HuH-7 (cell line): ENCODE data around the gene TEAD2.
"Not testable (repeated sequence)": the region's sequence is repeated elsewhere in the genome, so short reads cannot be mapped to it uniquely, and the experiment has no call there.

Source experiments
- DNase-seq: peaks from one replicate; pipeline ENCODE4 v3.0.0; 2011; ENCODE audit warnings: low spot score

Gene TEAD2

DNA sequence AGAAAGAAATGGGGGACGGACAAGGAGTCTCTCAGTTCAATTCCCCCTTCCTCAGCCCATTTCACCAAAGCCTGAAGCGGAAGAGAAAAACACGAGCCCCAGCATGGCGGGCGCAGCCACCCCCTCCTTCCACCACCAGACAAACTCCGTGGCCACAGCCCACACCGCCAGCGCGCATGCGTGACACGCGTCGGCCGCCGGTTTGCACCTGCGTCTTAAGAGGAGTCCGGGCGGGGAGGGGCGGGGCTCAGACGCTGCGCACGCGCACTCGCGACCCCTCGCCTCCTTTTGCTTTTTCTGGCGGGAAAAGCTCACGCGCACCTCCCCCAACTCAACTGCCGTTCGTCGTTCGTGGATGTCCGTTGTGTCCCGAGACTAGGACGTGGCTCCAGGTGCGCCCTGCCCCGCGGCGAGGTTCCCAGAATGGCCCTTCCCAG lies 25.7 kb upstream of the TEAD2 start, which contains the start of gene KASH5:
Gene KASH5 (plus strand): TSS at position 314 of the 437 bp plus-strand sequence. CDS start 2,635 bp downstream, outside the sequence.
- peak; percentile 42 for DNase-seq

DNA sequence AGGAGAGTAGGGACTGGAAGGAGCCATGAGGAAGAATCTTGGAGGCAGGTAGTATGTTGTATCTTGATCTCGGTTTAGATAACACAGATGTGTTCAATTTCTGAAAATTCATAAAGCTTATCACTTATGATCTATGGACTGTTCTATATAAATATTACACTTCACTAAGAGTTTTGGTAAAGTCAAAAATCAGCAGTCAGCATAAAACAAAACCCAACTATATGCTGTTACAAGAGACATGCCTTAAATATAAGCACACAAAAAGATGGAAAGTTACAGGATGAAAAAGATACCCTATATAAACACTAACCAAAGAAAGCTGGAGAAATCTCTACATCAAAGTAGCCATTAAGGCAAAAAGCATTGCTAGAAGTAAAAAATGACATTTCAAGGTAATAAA lies 21.4 kb upstream of the TEAD2 start:
- no peak for DNase-seq

DNA sequence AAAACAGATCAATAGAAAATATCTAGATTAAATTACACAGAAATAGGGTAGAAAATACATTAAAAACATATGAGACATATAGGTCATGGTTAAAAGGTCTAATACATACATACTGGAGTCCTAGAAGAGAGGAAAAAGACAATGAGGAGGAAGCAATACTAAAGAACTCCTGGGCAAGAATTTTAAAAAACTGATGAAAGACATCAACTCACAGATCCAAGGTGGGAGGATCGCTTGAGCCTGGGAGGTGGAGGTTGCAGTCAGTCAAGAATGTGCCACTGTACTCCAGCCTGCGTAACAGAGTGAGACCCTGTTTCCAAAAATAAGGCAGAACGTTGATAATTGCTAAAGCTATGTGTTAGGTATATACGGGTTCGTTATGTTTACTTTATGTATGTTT lies 20.4 kb upstream of the TEAD2 start:
- DNase-seq: no peak

DNA sequence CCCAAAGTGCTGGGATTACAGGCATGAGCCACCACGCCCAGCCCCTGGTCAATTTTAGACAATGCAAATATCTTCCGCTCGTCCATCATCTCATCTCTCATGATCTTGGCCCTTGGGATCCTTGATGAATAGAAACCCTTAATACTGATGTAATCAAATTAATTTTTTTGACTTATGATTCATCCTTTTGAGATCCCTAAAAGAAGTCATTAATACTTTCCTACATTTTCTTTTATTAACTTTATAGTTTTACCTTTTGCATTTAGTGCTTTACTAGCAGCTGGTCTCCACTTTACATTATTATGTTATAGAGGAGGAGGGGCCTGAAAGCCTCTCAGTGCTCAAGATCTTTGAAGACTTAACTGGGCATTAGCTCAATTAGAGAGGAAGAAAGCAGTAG lies 18.2 kb upstream of the TEAD2 start:
- DNase-seq: no peak

DNA sequence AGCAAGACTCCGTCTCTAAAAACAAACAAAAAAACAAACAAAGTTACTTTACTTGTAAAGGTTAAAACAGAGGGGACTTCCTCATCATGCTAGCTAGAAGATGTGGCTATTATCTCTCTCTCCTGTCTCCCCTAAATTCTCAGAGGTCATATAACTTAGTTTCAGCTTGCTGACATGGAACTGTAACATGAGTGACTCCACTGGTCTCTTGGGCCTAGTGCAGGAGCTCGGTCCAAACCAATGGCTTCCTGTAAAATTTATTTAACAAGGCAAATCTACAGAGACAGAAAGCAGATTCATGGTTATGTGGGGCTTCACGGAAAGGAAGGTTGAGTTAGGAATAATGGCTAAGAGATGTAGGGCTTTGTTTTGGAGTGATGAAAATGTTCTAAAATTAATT lies 16.3 kb upstream of the TEAD2 start:
- no peak for DNase-seq

DNA sequence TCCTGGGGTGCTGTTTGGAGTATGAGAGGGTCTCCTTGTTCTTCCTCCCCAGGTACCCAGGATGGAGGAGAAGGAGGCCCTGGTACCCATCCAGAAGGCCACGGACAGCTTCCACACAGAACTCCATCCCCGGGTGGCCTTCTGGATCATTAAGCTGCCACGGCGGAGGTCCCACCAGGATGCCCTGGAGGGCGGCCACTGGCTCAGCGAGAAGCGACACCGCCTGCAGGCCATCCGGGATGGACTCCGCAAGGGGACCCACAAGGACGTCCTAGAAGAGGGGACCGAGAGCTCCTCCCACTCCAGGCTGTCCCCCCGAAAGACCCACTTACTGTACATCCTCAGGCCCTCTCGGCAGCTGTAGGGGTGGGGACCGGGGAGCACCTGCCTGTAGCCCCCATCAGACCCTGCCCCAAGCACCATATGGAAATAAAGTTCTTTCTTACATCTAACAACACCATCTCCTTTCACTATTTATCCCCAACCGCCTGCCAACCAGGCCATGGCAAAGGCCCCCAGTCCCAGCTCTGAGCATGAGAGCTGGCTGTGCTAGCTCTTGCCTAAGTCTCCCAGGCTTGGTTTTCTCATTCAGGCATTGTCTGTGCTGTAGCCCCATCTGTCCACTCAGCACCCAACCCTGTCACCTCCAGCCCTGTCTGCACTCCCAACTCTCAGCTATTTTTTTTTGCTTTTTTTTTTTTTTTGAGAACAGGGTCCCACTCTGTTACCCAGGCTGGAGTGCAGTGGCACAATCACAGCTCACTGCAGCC lies 12.6 kb upstream of the TEAD2 start:
- no peak for DNase-seq

DNA sequence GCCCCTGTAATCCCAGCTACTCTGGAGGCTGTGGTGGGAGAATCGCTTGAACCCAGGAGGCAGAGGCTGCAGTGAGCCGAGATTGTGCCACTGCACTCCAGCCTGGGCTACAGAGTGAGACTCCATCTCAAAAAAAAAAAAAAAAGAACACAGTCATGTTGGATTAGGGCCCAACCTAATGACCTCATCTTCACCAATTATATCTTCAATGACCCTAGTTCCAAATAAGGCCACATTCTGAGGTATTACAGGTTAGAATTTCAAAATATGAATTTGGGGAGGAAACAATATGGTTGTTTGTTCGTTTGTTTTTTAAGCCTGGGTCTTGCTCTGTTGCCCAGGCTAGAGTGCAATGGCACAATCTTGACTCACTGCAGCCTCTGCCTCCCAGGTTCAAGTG lies 11.0 kb upstream of the TEAD2 start:
- not testable (repeated sequence) for DNase-seq

DNA sequence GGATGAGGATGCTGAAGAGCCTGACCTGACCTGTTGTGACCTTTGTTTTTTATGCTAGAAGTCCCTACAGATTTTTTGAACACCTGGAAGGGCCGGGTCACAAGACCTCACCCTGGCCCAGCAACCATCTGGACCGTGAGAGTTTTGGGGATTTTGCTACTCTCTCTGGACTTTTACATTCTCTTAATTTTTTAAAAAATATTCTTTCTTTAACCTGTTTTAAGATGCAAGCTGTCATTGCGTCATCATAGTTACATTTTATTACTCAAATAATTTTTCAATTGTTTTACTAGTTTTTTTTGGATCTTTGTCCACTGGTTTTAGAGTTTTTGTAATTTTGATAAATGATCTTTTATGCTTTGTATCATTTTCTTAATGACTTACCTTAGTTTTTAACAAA lies 9.0 kb upstream of the TEAD2 start:
- DNase-seq: no peak

DNA sequence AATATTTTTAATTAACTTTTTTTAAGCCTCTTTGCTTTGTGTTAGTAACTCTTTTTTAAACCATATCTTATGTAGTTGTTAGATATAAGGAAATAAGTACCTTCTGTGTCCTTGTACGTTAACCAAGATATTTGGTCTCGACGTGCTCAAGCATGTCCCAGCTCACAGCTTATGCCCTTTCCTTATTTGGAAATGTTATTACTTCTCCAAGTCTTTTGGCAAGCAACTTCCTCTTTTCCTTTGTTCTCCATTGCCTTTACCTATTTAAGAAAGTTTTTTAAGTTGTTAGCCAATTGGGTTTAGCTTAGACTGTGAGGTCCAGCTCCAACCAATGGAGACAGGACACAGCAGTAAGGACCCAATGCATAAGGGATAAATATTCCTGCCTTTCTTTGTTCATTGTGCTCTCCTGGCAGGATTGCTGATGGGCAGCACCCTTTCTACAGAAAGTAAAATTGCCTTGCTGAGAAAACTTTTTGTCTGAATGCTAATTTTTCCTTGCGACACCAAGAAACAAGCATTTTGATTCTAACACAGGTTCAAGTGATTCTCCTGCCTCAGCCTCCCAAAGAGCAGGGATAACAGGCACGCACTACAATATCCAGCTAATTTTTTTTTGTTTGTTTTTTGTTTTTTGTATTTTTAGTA lies 6.6 kb upstream of the TEAD2 start:
- no peak for DNase-seq

DNA sequence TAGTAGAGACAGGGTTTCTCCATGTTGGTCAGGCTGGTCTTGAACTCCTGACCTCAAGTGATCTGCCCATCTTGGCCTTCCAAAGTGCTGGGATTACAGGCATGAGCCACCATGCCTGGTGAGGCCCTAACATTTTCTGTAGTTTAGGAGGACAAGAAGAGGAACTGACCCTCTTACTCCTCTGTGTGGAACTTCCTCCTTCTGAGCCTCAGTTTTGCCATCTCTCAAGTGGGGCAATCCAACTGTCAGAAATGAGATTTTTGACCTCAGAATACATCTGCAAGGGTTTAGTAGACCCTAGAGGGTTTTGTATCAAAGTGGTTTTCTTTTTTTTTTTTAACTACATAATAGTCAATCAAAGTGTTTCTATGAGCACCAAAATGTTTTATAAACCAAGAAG lies 3.9 kb upstream of the TEAD2 start:
- no peak for DNase-seq

DNA sequence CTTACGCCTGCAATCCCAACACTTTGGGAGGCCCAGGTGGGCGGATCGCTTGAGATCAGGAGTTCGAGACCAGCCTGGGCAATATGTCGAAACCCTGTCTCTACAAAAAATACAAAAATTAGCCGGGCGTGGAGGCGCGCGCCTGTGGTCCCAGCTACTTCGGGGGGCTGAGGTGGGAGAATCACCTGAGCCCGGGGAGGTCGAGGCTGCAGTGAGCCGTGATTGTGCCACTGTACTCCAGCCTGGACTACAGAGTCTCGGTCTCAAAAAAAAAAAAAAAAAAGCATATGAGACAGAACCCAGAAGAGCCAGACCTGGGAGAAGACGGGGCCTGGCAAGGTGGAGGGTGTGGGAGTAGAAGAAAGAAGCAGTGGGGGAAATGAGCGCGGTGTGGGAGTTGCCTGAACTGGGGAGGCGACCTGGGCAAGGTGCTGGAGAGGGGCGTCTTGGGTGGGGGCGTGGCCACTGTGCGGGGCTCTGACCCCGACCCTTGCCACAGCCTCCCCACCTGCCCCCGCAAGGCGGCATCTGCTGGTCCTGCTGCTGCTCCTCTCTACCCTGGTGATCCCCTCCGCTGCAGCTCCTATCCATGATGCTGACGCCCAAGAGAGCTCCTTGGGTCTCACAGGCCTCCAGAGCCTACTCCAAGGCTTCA lies 2.0 kb upstream of the TEAD2 start:
- no peak for DNase-seq

DNA sequence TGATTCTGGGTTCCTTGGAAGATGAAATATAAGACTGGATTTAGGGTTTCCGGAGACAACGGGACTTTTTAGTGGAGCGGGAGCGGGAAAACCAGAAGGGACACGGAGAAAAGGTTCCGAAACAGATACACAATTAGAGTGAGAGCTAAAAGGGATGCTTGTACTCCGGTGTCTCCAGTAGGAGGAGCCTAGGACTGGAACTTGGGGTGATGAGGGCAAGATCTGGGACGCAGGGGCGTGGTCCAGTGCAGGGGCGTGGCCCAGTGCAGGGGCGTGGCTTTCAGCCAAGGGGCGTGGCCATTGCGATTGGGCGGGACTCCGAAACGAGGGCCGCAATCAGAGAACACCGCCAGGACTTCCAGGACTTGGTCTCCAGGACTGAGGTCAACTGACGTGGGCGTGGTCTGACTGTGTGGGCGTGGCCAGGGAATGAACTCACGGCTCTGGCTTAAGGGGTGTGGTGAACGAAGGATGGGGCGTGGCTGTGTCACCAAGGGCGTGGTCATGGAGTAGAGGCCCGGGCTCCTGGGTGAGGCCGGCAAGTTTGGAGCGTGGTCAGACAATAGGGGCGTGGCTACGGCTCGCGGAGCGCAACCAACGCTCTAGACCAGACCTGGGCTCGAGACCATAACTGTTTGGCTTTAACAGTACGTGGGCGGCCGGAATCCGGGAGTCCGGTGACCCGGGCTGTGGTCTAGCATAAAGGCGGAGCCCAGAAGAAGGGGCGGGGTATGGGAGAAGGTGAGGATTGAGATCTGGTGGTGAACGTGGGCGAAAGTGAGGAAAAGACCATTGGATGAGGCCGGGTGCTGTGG lies 1.3 kb upstream of the TEAD2 start, which contains the start of gene DKKL1:
Gene DKKL1 (plus strand): TSS at position 610 of the 815 bp plus-strand sequence. CDS start 122 bp downstream, at position 732.
- peak; percentile 96 for DNase-seq

DNA sequence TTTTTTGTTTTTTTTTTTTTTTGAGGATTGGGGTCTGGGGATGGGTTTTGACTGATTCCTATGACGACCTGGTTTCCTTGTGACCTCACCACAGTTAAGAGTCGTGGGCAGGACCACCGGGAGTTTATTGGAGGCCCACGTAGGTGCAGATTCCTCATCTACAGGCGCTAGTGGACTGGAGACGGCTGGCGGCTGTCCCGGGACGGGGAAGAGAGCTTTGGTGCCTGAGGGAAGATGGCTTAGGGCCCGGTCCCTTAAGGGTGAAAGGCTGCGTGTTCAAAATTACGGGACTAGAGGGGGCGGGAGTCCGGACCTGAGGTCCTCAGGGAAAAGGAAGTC lies 682 bp upstream of the TEAD2 start:
- peak; percentile 42 for DNase-seq

DNA sequence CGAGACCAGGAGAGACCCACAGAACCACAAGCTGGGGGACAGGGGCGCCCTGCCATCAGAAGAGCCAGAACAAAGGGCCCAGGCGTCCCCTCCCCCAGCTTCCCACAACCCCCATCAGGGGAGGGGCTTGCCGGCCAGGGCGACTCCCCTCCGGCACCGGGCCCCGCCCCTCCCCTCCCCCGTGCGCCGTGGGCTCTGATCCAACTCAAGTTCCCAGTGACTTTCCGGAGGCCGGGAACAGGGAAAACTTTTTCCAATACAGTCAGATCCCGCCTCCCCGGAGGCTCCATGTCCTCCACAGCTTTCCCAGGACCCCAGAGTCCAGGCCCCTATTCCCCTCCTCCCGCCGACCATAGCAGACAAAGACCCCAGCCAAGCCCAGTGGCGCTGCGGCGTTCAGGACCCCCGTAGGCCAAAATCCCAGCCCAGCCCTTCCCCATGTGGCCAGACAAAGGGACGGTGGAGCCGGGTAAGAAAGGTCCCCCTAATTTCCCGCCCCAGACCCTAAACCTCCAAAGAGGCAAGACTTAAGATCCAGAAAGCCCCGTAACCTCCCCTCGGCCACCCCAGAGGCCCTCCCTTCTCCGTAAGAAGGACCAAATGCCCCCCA lies 673 bp downstream of the TEAD2 start:
- peak; percentile 92 for DNase-seq

DNA sequence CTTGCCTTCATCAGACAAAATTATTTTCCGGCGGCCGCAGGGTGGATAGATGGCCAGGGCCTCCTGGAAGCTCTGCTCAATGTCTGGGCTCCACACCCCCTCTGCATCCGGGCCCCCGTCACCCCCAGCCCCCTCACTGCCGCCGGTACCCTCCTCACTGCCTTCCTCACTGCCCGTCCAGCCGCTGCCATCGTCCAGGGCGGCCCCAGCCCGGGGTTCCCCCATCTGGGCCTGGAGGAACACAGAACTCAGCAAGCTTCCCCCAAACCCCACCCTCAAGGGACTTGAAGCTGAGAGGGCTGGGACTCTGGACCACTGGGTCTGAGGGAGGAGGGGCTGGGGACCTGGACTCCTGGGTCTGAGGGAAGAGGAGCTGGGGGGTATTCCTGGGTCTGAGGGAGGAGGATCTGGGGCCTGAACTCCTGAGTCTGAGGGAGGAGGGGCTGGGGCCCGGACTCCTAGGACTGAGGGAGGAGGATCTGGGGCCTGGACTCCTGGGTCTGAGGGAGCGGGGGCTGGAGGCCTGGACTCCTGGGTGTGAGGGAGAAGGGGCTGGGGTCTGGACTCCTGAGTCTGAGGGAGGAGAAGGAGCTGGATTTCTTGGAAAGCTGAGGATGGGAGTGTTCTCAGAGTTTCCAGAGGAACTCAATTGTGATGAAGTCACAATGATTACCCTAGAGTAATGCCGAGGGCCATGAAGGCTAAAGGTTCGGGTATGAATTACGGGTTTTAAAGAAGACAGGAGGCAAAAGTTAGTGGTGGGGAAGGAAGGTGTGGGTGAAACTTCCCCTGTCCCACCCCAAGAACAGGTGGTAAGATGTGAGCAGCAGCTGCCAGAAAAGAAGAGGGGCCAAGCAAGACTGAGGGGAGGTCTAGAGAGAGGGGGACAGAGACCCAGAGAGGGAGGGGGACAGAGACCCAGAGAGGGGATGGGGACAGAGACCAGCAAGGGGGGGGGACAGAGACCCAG lies 2.1 kb downstream of the TEAD2 start:
- DNase-seq: no peak

DNA sequence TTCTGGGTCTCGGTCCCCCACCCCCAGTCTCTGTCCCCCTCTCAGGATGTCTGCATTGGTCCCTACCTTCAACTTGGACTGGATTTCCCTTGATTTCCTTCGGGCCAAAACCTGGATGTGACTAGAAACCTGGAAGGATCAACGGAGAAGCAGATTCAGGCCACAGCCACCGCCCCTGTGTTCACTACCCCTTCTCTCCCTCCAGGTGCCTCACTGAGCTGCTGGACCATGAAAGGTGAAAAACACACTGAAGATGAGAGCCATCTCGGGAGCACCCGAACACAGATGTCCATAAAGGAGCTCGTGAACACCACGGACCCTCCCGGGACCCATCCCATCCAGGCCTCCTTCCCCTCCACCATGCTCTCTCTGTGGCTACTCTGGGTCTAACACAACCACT lies 5.0 kb downstream of the TEAD2 start:
- no peak for DNase-seq

DNA sequence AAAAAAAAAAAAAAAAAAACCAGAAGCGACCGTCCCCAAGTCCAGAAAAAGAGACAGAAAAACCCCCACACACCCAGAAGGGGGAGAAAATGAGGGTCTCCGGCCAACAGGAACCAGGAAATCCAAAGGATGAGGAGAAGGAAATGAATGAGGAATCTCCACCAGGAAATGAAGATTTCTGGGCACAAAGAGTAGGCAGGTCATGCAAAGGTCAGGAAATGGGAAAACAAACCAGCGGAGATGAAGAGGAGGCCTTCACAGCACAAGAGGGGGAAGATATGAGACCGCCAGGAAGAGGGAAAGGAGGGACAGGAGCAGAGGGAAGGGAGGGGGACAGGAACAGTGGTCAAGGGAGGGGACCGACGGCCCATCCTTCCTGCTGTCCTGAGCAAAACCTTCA lies 5.8 kb downstream of the TEAD2 start:
- no peak for DNase-seq

DNA sequence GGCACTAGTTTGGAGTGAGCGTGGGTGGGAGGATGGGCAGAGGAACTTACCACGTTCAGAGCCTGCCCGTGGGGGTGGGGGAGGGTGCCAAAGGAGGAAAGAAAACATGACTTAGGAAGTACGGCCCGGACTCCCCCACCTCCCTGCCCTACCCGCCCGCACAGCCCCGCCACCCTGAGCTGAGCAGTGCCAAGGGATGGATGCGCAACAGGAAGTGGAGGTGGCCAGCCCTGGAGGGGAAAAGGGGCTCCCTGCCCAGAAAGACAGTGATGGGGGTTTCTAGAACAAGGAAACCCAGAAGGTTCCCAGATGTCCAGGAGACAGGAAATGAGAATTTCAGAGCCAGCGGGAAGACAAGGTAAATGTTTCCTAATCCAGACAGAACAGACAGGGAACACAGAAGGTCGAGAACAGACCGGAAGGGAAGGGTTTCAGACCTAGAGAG lies 6.3 kb downstream of the TEAD2 start:
- DNase-seq: no peak

DNA sequence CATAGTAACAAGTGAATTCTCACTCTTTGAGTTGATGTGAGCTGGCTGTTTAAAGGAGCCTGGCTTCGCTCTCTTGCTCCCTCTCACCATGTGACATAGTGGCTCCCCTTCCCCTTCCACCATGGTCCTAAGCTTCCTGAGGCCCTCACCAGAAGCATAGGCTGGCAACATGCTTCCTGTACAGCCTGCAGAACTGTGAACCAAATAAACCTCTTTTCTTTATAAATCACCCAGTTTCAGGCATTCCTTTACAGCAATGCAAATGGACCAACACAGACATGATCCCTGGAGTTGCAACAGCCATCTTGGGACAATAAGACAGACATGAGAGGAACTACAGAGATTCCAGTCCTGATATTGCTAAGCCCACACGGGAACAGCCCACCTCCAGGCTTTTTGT lies 12.6 kb downstream of the TEAD2 start:
- DNase-seq: no peak
